Loucy (cell line): ENCODE data around the gene TMEM9.

Experiments
- EZH2phosphoT487 ChIP-seq: fragments of 200-600 bp; IDR thresholded peaks from 2 replicates; pipeline ENCODE4 v1.6.1; 2018; ENCODE audit warnings: antibody characterized with exemption, mild to moderate bottlenecking, moderate library complexity, borderline replicate concordance
- TF ChIP-seq, protein P1 (sequence below): fragments of 200-600 bp; sonication (generic); conservative IDR thresholded peaks from 2 replicates; pipeline ENCODE4 v1.5.1; 2014; ENCODE audit warnings: mild to moderate bottlenecking, antibody characterized with exemption, low read length

- TF ChIP-seq, protein P1, sequence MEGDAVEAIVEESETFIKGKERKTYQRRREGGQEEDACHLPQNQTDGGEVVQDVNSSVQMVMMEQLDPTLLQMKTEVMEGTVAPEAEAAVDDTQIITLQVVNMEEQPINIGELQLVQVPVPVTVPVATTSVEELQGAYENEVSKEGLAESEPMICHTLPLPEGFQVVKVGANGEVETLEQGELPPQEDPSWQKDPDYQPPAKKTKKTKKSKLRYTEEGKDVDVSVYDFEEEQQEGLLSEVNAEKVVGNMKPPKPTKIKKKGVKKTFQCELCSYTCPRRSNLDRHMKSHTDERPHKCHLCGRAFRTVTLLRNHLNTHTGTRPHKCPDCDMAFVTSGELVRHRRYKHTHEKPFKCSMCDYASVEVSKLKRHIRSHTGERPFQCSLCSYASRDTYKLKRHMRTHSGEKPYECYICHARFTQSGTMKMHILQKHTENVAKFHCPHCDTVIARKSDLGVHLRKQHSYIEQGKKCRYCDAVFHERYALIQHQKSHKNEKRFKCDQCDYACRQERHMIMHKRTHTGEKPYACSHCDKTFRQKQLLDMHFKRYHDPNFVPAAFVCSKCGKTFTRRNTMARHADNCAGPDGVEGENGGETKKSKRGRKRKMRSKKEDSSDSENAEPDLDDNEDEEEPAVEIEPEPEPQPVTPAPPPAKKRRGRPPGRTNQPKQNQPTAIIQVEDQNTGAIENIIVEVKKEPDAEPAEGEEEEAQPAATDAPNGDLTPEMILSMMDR, result no peak
- no peak for TF ChIP-seq EZH2phosphoT487
These were observed 18.1 kb upstream of the TMEM9 start for GRCh38 chr1:201172326-201172725.
